IMR-90 (cell line): ENCODE results near the gene PKD1. TPM values are rescaled to one million over a fixed set of nuclear protein-coding genes. Genes with fewer than 3 reads are reported as not detected.

Experiments
- ATAC-seq: fragments of 200-7000 bp; cut with Tn5 transposase; 2 replicates; pipeline ENCODE4 v1.9.1; 2020; ENCODE audit warnings: low read depth, mild to moderate bottlenecking, moderate library complexity
- BruUV-seq: library from RNA; stranded (reverse); fragments of 400-500 nt; replicated peaks from 2 replicates; lab custom pipeline; 2021; lab: Mats Ljungman, UMichigan
- CTCF ChIA-PET: fragments of 300-600 bp; formaldehyde crosslinking; extraction: SDS; loops from one replicate; lab custom pipeline; 2021; ENCODE audit warnings: antibody characterized with exemption; lab: Yijun Ruan, JAX
- POLR2A ChIA-PET: fragments of 300-600 bp; sonication (Branson Sonifier 250); formaldehyde crosslinking; loops from one replicate; lab custom pipeline; 2022; ENCODE audit warnings: antibody characterized with exemption; ENCODE audit not compliant: unreplicated experiment; lab: Charles Lee
- DNase-seq: peaks from one replicate; pipeline ENCODE4 v3.0.0; 2013
- H2AFZ ChIP-seq: replicated peaks from 2 replicates; pipeline ENCODE3; 2013; ENCODE audit warnings: low read length, mild to moderate bottlenecking; ENCODE audit not compliant: poor library complexity
- H2AK5ac ChIP-seq: 2 replicates; pipeline ENCODE4 v1.6.1; 2013; ENCODE audit warnings: low read depth, low read length, inconsistent platforms
- H2AK9ac ChIP-seq: replicated peaks from 2 replicates; pipeline ENCODE3; 2013; ENCODE audit warnings: mild to moderate bottlenecking, low read depth, low read length, moderate library complexity; ENCODE audit not compliant: poor library complexity
- H2BK120ac ChIP-seq: 2 replicates; pipeline ENCODE4 v1.6.1; 2013; ENCODE audit warnings: low read depth, low read length, inconsistent platforms
- H2BK15ac ChIP-seq: 3 replicates; pipeline ENCODE4 v1.6.1; 2013; ENCODE audit warnings: low read depth, low read length, inconsistent platforms
- H2BK20ac ChIP-seq: 2 replicates; pipeline ENCODE4 v1.6.1; 2013; ENCODE audit warnings: low read depth, mild to moderate bottlenecking, inconsistent platforms, low read length, moderate library complexity
- H2BK5ac ChIP-seq: 2 replicates; pipeline ENCODE4 v1.6.1; 2013; ENCODE audit warnings: mild to moderate bottlenecking, low read depth, low read length, inconsistent platforms; ENCODE audit not compliant: poor library complexity, severe bottlenecking
- H3K14ac ChIP-seq: replicated peaks from 2 replicates; pipeline ENCODE4 v1.6.1; 2013; ENCODE audit warnings: low read depth, low read length, inconsistent platforms
- H3K18ac ChIP-seq: 2 replicates; pipeline ENCODE4 v1.6.1; 2013; ENCODE audit warnings: low read depth, low read length, control low read depth
- H3K23ac ChIP-seq: 2 replicates; pipeline ENCODE4 v1.6.1; 2013; ENCODE audit warnings: low read depth, low read length, inconsistent platforms
- H3K27ac ChIP-seq: 2 replicates; pipeline ENCODE4 v1.5.1; 2013; ENCODE audit warnings: mild to moderate bottlenecking, control low read depth, low read length; ENCODE audit not compliant: insufficient read depth
- H3K27me3 ChIP-seq: 2 replicates; pipeline ENCODE4 v1.6.1; 2013; ENCODE audit warnings: low read length; ENCODE audit not compliant: control insufficient read depth, insufficient read depth
- H3K36me3 ChIP-seq: 2 replicates; pipeline ENCODE4 v1.6.1; 2013; ENCODE audit warnings: low read length, mixed read lengths; ENCODE audit not compliant: control insufficient read depth, insufficient read depth
- H3K4ac ChIP-seq: 2 replicates; pipeline ENCODE4 v1.6.1; 2013; ENCODE audit warnings: low read depth, low read length, inconsistent platforms
- H3K4me1 ChIP-seq: 2 replicates; pipeline ENCODE4 v1.6.1; 2013; ENCODE audit warnings: low read length, mixed read lengths; ENCODE audit not compliant: control insufficient read depth, insufficient read depth
- H3K4me2 ChIP-seq: 2 replicates; pipeline ENCODE4 v1.6.1; 2013; ENCODE audit warnings: low read depth, mild to moderate bottlenecking, control low read depth, low read length, moderate library complexity
- H3K4me3 ChIP-seq: 2 replicates; pipeline ENCODE4 v1.5.1; 2013; ENCODE audit warnings: low read depth, mild to moderate bottlenecking, control low read depth, low read length, moderate library complexity; ENCODE audit not compliant: insufficient read depth
- H3K56ac ChIP-seq: 2 replicates; pipeline ENCODE4 v1.6.1; 2013; ENCODE audit warnings: low read length, inconsistent platforms; ENCODE audit not compliant: insufficient read depth; ENCODE audit errors: extremely low read depth
- H3K79me1 ChIP-seq, 2 experiments: 2 replicates each; pipeline ENCODE4 v1.6.1; 2013; ENCODE audit warnings: low read length in 2 of 2, inconsistent platforms in 1 of 2, low read depth in 1 of 2
- H3K9ac ChIP-seq: 2 replicates; pipeline ENCODE4 v1.6.1; 2013; ENCODE audit warnings: low read depth, low read length, control low read depth
- H3K9me1 ChIP-seq: 2 replicates; pipeline ENCODE4 v1.6.1; 2013; ENCODE audit warnings: low read length, inconsistent platforms; ENCODE audit not compliant: insufficient read depth
- H3K9me3 ChIP-seq: 2 replicates; pipeline ENCODE4 v1.6.1; 2013; ENCODE audit warnings: low read length; ENCODE audit not compliant: control insufficient read depth, insufficient read depth
- H4K20me1 ChIP-seq: 2 replicates; pipeline ENCODE4 v1.6.1; 2013; ENCODE audit warnings: low read length, inconsistent platforms; ENCODE audit not compliant: insufficient read depth
- H4K5ac ChIP-seq: 2 replicates; pipeline ENCODE4 v1.6.1; 2013; ENCODE audit warnings: mild to moderate bottlenecking, low read depth, low read length, control low read depth
- H4K8ac ChIP-seq, 2 experiments: 2 replicates each; pipeline ENCODE4 v1.6.1; 2013; ENCODE audit warnings: low read depth in 2 of 2, low read length in 2 of 2, control low read depth in 1 of 2, inconsistent platforms in 1 of 2
- H4K91ac ChIP-seq: 2 replicates; pipeline ENCODE4 v1.6.1; 2013; ENCODE audit warnings: low read depth, low read length, inconsistent platforms; ENCODE audit not compliant: insufficient read depth
- FOS ChIP-seq: fragments of 150-350 bp; IDR thresholded peaks from 2 replicates; pipeline ENCODE4 v1.6.1; 2016; ENCODE audit warnings: low read depth, low read length
- MAFK ChIP-seq: IDR thresholded peaks from 2 replicates; pipeline ENCODE4 v1.6.1; 2012; ENCODE audit warnings: low read depth, low read length, improper control_type of control experiment
- WGBS, 2 experiments: methylation state at CpG; one replicate each; pipeline versions ENCODE4 v1.1.5 to v1.1.7; 2013; ENCODE audit warnings: missing lambda C conversion rate in 2 of 2; ENCODE audit not compliant: insufficient read length in 1 of 2; ENCODE audit errors: extremely low coverage in 2 of 2; 5-methylcytosine and 5-hydroxymethylcytosine counted together
- dilution Hi-C: fragments of 300-500 bp; cut with HindIII; formaldehyde crosslinking; loops from one replicate; pipeline ENCODE4 v1.14.3; 2018; ENCODE audit warnings: low sequenced_read_pairs; ENCODE audit not compliant: unreplicated experiment
- in situ Hi-C: fragments of 300-500 bp; cut with MboI; formaldehyde crosslinking; loops from 3 replicates; pipeline ENCODE4 v1.14.3; 2019; ENCODE audit warnings: low sequenced_read_pairs, inconsistent platforms, mixed read lengths
- intact Hi-C: fragments of 100-400 bp; cut with micrococcal nuclease; formaldehyde crosslinking; loops from 2 replicates; pipeline ENCODE4 v1.10.0; 2022
- polyA plus RNA-seq, 3 experiments: library from polyadenylated mRNA; depleted of rRNA; stranded (reverse); fragments of >200 nt; gene quantifications; 2 replicates each; pipeline ENCODE4 v1.2.3, GENCODE V29; 2012; ENCODE audit warnings: low replicate concordance in 1 of 3
- total RNA-seq: library from RNA; depleted of rRNA; stranded (reverse); fragments of >200 nt; gene quantifications from 2 replicates; pipeline ENCODE4 v1.2.3, GENCODE V29; 2012

The PKD1 gene
- total and polyA plus RNA-seq, 2 of the 4 experiments (the other 2 are of a cell fraction) = 7.9 to 97.3 TPM

- in situ Hi-C loops = no loop called here
- Histone ChIP-seq H3K4me2 (no peak overlapping the region), H4K8ac (no peak overlapping the region), H2AK5ac (no peak overlapping the region), H3K27me3 (no peaks in the 10 kb centered on the region), H3K18ac (no peak overlapping the region), H3K23ac (no peak overlapping the region), H3K4me1 (peaks cover 3% of the 10 kb centered on the region; the same call in 1 of the 2 replicates), H4K5ac (no peak overlapping the region), H2BK120ac (no peak overlapping the region), H3K4ac (no peak overlapping the region), H3K14ac (no peak overlapping the region), H3K56ac (no peak overlapping the region), H3K9ac (no peak overlapping the region), H4K20me1 (peaks cover 5% of the 10 kb centered on the region; the same call in 1 of the 2 replicates), H4K91ac (no peak overlapping the region), H2BK20ac (no peak overlapping the region), H2AK9ac (no peak overlapping the region), H3K36me3 (peaks cover 65% of the 10 kb centered on the region), H3K79me1 (peaks cover 0 to 3% of the 10 kb centered on the region in 2 experiments; a peak in 1 of 4 replicates), H3K4me3 (no peak overlapping the region), H2BK15ac (no peak overlapping the region), H3K27ac (no peak overlapping the region), H3K9me3 (no peaks in the 10 kb centered on the region), H3K9me1 (no peaks in the 10 kb centered on the region), H2BK5ac (no peak overlapping the region), H2AFZ (no peak overlapping the region)
- dilution Hi-C loops = no loop called here
- 100% methylated on average over 1 of the region's 7 CpGs; no CpG with 5 or more reads in 1 of the 2 experiments for WGBS, 2 experiments
- TF ChIP-seq FOS (no peak), MAFK (no peak)
- BruUV-seq = no TSS peak
- ChIA-PET POLR2A (no interaction called here), CTCF (interaction anchor here (1.2 kb wide), 1 partner anchor 30 kb away, joined by 3 read pairs; no protein-coding TSS in a partner anchor)
- ATAC-seq (no peak), DNase-seq (no peak)
- intact Hi-C loops = no loop called here
Measured at GRCh38 chr16:2078096-2078495, 57.6 kb downstream of the PKD1 start.
